HG02678 (cell line): ENCODE results near the gene ETHE1.

Source experiments
- ATAC-seq: cut with Tn5 transposase; IDR thresholded peaks from one replicate; pipeline ENCODE4 v1.9.1; 2021; ENCODE audit warnings: mild to moderate bottlenecking, moderate library complexity; ENCODE audit not compliant: unreplicated experiment

ETHE1 gene, protein sequence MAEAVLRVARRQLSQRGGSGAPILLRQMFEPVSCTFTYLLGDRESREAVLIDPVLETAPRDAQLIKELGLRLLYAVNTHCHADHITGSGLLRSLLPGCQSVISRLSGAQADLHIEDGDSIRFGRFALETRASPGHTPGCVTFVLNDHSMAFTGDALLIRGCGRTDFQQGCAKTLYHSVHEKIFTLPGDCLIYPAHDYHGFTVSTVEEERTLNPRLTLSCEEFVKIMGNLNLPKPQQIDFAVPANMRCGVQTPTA

DNA sequence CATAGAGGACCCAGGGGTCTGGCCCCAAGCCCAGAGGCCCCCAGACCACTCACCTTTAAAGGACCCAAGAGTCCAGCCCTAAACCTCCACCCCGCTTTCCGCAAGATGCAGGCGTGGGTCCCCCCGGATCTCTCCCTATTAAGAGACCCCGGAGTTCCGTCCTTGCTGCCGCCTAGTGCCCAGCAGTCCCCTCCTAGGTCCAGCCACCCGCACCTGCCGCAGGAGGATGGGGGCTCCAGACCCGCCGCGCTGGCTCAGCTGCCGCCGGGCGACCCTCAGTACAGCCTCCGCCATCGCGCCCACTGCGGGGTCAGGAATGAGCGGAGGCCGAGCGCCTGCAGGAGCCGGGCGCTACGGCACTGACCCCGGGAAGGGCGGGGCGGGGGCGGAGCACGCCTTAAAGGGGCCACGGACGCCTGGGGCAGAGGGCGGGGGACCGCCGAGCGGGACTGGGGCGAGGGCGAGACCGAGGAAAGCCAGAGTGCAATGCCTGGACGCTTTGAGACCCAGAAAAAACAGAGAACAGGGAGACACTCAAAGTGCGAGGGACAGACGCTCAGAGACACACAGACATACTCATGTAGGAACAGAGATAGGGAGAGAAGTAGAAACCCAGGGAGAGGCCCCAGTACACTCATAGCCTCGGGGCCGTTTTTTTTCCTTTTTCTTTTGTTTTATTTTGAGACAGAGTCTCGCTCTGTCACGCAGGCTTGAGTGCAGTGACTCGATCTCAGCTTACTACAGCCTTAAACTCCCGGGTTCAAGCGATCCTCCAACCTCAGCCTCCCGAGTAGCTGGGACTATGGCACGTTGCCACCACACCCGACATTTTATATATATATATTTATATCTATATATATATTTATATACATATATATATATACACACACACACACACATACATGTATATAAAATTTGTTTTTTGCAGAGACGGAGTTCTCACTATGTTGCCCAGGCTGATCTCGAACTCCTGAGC lies at the start of gene ETHE1:
TSS of gene ETHE1 (minus strand) at position 318 of the 976 bp plus-strand sequence. CDS start at position 294, 24 bp downstream.
- peak; percentile 79 for ATAC-seq

DNA sequence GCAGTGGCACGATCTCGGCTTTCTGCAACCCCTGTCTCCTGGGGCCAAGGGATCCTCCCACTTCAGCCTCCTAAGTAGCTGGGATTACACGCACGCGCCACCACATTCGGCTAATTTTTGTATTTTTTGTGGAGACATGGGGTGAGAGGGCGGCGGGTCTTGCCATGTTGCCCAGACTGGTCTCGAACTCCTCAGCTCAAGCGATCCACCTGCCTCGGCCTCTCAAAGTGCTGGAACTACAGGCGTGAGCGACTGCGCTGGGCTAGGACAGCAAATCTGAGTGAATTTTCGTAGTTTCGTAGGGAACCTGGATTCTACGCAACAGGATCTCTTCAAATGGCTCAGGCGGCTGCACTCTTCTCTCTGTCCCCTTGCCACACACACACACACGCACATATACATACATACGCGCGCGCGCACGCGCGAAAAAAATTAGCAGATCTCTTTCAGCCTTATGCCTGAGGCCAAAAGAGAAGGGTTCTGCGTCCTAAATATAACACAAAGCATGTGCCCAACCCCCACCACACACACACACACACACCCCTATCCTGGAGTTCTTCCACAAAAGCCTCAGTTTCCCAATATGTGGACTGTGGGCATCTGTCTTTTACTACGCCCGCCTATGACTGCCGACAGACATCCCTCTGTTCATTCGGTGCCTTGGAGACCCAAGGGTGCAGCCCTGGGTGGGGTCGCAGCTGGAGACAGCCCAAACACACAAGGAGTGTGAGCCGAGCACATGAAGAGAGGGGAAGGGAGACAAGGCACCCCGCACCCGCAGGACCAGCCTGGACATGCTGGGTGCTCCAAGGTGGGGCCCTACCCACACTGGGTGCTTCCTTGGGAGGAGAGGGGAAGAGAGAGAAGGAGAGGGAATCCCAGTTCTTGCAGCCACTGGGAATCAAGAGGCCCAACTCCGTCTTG lies 49.2 kb upstream of the ETHE1 start:
- ATAC-seq, result no peak

DNA sequence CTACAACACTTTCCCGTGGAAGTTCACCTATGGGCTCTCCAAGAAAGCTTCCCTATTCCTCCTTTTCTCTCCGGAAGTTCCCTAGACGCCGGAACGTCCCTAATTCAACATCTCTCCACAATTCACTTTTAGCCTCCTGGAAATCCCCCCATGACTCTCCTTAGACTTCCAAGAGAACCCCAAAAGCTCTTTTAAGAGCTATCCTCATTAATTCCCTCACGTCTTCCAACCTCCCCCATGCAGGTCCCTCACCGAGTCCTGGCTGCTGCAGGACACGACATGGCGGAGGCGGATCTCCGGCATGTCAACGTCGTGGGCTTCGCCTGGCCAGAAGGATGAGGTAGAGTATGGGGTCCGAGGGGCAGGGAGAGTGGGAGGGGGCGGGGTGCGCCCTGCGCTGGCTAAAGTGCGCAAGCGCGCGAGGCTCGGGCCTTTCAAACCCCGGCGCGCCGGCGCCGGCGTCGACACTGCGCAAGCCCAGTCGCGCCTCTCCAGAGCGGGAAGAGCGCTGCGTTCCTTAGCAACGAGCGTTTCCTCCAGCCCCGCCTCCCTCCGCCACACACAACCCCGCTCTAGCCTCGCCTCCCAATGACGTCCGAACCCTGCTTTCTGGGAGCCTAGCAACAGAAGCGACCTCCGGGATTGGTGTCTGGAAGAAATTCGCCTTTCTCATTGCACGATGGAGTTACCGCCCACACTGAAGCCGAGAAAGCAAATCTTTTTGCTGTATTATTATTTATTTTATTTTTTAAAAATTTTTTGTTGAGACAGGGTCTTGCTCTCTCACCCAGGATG lies 48.4 kb upstream of the ETHE1 start, which contains the start of the genes PINLYP and XRCC1:
TSS of gene PINLYP (plus strand) at position 646 of the 795 bp plus-strand sequence. CDS start 1,391 bp downstream, outside the sequence.
TSS of gene XRCC1 (minus strand) at position 372 of the 795 bp plus-strand sequence. CDS start at position 303, 69 bp downstream.
- ATAC-seq, result peak; percentile 95

DNA sequence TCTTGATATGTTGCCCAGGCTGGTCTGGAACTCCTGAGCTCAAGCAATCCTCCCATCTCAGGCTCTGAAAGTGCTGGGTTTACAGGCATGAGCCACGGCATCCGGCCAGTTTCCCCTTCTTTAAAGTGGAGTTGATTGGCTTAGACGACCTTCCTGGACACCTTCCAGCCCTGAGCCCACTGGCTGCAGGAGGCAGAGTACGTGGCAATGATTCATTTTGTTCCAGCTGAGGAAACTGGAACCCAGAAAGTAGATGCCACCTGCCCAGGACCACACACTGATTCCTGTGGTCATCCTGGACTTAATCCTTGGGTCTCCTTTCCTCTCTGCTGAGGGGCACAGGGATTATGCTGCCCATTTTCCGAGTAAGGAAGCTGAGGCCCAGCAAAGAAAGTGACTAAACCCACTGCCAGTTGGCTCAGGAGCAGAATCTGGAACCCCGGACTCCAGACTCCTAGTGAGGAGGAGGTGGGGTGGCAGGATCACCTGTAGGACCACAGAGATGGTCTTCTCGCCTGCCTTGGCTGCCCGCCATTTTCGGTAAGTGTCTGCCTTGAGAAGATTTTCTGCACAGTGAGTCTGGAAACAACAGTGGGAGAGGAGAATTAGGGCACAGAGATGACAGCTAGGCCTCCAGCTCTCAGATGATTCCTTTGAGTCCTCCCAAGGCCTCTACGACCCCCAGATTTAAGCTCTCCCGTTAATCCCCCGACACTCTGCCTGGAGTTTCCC lies 47.6 kb upstream of the ETHE1 start:
- no peak for ATAC-seq

DNA sequence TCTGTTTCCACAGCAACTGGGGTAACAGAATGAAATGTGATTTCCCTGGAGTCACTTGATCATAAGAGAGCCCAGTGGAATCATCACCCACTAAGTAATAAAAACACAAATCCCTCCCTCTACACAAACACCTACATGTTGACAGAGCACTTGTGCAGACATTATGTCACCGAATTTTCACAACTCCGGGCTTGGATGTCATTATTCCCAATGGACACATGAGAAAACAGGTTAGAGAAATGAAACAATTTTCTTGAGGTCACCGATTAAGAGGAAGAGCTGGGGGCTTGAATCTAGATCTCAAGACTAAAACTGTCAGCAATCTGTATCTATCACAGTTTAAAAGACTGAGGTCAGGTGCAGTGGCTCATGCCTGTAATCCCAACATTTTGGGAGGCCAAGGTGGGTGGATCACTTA lies 45.2 kb upstream of the ETHE1 start:
- no peak for ATAC-seq

DNA sequence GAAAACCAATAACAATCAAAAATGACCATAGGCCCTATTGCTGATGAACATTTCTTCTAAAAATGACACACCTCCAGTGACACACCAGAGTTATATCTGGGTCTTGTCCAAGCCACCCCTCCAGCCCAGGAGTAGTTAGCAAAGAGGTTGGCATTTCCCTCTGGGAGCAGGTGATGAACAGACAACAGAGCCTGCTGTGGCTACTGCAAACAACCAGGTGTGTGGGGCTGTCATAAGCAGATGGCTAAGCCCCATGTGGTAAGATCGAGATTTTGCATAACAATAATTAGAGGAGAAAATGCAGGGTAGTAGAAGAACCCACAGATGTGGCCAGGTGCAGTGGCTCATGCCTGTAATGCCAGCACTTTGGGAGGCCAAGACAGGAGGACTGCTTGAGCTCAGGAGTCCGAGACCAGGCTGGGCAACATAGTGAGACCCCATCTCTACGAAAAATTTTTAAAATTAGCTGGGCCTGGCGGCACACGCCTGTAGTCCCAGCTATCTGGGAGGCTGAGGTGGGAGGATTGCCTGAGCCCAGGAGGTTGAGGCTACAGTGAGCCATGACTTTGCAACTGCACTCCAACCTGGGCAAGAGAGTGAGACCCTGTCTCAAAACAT lies 43.3 kb upstream of the ETHE1 start:
- ATAC-seq, result no peak

DNA sequence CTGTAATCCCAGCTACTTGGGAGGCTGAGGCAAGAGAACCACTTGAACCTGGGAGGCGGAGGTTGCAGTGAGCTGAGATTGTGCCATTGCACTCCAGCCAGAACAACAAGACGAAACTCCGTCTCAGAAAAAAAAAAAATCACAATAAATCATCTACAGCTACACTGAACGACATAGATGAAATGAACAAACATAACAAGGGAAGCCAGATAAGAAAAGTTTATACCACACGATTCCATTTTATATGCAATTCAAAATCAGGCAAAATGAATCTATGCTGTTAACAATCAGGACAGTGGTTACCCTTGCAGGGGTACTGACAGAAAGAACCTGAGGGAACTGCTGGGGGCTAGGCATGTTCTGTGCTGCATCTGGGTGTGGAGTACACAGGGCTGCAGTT lies 42.7 kb upstream of the ETHE1 start:
- no peak for ATAC-seq

DNA sequence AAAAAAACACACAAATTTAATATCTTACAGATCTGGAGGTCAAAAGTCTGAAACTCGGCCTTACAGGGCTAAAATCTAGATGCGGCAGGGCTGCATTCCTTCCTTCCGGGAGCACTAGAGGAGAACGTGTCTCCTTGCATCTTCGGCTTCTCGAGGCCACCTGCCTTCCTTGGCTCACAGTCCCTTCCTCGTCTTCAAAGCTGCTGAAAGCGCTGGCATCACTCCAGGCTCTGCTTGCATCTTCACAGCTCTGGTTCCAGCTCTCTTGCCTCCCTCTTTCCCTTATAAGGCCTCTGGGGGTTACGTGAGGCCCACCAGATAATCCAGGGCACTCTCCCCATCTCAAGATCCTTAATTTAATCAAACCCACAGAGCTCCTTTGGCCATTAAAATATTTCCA lies 37.8 kb upstream of the ETHE1 start:
- no peak for ATAC-seq

DNA sequence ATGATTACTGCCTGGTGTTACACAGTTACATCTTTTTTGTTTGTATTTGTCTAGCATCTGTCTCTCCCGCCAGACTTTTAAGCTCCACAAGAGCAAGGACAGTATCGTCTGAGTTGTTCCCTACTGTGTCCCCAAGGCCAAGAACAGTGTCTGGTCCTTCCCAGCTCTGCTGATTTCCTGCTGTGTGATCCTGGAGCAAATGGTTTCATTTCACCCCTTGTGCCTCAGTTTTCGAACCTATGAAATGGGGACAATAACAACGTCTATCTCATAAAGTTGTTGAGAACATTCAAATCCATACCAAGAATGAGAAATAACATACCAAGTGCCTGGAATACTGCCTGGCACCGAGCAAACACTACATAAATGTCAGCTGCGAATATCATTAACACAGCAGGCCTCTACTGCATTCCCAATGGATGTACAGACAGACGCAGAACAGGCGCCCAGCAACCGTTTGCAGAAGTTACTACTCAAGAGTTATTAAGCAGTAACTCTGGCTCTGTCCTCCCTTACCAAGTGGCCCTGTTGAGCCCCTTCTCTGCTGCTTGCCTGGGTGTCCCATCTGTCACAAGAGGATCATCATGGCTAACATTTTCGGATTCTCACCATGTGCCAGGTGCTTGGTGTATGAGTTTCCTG lies 36.9 kb upstream of the ETHE1 start:
- no peak for ATAC-seq

DNA sequence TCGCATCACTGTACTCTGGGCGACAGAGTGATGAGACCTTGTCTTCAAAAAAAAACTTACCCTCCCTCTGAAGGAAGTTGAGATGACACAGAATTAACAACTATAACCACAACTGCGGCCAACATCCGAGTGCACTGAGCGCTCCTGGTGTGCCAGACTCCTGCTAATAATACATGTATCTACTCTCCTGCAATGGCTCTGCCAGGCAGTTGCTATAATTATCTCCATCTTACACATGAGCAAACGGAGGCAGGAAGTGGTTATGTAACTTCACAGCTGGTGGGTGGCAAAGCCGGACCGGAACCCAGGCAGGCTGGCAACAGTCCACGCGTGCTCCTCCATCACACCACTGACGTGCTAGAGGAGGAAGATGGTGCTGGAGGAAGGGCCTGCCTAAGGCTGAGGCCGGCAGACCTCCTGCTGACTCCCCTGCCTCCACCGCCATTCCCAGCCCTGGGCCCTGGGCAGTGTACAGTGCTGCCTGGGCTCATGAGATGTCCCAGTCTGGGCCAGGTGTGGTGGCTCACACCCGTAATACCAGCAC lies 35.8 kb upstream of the ETHE1 start:
- peak; percentile 67 for ATAC-seq

DNA sequence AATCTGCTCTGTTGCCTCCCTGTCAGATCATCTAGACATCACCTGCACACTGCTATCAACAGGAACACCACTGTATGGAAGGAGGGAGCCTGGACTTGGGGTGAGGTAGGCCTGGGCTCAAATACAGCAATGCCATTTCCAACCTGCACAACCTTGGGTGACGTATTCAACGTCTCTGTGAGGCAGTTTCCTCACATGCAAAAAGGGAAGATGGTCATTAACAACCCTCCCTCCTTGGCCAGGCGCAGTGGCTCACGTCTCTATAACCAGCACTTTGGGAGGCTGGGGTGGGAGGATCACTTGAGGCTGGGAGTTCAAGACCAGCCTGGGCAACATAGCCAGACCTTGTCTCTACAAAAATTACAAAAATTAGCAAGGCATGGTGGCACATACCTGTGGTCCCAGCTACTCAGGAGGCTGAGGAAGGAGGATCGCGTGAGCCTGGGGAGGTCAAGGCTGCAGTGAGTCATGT lies 35.3 kb upstream of the ETHE1 start:
- no peak for ATAC-seq

DNA sequence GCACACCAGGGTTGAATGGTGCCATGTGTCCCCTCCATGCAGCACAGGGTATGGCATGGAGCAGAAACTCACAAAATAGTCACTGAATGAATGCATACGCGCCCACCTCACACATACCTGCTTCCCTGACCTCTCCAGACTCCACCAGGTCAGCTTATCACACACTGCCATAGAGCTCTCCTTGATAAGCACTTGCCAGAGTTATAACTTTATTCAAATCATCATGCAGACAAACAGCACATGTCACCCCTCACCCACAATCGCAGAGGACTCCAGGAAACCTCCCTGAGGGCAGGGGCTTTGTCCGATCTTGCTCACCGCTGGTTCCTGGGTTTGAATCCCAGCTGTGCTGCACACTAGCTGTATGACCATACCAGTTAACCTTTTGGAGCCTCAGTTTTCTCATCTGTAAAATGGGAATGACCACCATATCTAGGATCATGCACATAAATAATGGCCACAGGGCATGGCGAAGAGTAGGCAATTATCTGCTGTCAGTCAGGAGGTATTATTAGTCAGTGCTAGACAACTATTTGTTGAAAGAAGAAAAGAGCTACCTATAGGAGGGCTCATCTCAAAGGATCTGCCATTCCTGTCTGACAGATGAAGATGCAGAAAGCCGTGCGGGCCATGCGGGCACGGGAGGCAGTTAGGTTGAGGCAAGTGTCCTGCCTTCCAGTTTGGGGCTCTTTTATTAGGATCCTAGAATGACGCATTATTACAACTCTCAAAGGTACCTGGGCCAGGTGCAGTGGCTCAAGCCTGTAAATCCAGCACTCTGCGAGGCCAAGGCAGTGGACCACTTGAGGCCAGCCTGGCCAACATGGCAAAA lies 34.4 kb upstream of the ETHE1 start:
- no peak for ATAC-seq

DNA sequence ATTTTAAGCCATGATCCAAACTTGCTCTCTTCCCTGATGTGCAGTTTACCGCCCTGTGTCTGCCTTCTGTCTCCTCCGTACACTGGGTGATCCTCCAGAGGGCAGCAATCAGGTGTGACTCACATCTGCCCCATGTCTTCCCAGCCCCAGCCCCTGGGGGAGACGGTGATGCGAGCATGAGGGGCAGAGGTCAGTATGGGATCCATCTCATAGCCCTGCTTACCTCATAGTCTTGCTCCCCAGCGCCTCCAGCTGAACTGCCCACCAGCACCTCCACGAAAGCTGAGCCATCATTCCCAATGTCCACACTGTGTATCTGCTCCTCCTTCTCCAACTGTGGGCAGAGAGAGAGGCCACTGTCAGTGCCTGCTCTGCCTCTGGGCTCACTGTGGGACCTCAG lies 33.7 kb upstream of the ETHE1 start:
- ATAC-seq, result no peak

DNA sequence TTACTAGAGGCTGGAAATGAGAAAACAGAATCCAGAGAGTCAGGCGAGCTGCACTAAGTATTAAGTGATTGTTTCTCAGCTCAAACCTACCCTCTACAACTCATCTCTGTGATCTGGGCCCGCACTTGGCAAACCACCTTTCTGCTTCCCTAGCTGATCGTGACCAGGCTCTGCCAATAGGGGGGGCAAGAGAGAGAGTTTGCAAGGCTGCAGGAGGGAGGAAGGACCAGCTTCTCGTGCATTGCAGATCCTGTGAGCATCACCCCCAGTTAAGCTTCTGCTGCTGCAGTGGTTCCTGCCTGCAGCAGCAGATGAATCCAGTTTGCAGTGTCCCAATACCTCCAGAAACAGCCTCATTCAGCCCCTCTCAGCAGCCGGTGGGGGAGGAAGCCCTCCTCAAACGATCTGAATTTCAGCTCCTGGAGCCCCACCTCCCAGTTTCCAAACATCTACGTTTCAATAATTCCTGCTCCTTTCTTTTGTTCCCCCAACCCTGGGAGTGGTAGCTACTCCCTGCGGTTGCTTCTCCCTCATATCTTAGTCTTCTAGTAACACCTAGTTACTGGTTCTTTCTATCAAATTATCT lies 28.3 kb upstream of the ETHE1 start:
- ATAC-seq, result no peak

DNA sequence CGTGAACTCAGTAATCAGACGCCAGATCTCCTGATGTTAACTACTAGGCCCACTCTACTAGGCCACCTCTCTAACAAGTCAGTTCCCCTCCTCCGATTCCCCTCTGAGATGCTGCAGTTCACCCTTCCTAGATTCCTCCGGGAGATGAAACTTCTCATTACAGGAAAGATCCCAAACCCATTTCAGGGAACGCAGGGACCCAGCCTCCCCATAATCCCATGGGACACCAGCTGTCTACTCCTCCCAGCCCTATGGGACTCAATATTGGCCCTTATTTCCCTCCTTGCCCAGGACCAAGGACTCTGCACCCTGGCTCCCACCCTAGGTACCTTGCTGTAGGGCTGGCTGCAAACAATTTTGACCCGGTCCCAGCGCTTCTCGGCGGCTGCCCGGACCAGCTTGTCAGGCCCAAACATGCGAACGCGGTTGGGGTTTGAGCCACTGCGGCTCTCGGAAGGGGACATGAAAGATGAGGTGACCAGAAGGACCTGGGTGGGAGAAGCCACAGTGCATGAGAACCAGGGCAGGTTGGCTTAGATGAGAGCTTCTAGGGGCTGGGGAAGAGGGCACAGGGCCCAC lies 27.4 kb upstream of the ETHE1 start:
- ATAC-seq, result no peak

DNA sequence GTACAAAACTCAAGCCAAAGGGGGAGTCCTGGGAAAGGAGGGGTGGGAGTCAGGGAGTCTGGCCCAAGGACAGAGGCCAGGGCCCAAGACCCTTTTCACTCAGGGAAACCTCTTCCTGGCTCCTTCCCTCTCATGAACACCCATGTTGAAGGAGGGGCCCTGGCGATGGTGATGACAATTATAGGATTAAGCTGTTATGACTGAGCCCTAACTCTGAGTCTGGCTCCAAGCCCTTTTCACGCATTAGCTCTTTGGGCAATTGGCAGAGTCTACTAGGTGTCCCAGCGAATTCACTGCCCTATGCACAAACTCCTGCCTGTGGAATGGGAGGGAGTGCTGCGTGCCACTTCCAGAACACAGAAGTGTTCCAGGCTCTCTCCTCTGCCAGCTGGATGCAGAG lies 26.7 kb upstream of the ETHE1 start:
- no peak for ATAC-seq
